ENCODE results near the gene MAP3K21.

MAP3K21 gene

DNA sequence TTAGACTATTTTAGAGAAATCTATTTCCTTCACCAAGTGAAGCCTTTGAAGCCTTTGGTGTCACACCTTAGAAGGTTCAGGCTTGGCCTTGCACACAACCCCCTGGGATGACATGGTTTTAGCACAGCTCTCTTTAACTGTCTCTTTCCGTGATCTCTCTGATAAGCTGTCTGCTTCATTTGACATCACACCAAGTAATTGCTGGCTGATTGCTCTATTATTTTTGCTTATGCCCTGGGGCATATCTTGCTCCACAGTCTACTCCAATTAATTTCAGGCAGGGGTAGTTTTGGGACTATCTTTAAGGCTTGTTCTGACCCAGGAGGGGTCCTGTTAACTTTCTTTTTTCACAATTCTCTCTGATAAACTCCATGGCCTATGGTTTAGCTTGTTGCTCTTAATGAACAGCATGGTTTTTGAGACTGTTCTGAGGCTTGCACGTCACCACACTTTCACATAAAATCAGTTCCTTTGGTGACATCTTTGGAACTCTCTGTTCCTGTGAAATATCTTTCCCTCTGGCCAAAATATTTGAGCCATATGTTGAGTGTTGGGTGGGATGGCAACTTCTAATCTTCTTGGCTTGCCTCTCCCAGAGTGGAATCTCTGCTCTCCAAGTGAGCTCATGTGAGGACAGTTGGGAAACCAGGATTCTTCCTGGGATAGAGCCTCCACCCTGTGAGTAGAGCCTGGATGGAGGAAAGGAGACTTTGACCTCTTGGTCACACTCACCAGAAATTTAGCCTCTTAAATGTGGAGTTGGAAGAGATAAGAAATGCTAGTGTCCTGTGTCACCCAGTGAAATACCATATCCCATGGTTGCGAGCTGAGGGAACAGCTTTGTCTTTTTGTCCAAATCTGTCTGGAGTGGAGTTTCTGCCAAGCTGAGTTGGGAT, 63.6 kb downstream of the MAP3K21 start:
- no peak for DNase-seq

DNA sequence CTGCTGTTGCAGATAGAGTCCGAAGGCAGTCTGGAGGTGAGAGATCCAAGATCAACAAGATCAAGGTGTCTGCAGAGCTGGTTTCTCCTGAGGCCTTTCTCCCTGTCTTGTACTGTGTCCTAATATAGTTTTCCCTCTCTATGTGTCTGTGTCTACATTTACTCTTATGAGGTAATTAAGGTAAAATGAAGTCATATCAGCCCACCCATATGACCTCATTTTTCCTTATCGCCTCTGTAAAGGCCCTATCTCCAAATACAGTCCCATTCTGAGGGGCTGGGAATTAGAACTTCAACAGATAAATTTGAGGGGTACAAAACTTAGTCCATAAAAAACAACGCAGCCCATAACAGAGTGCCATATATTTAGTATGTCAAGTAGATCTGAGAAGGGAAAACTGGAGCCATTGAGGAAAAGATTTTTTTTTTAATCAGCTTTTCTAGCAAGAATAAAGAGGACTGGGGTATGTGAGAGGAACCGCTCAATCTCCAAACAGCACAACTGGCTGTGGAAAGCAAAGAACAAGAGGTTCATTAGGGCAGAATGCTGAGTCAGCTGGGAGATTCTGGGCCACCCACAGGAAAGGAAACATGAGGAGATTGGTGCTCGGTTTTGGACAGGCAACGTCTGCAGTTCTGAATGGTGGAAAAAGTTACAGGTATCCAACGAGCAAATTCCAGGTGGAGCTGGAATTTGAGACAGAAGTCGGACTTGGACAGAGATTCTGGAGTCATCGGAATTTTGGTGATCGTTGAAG, 65.7 kb downstream of the MAP3K21 start:
- no peak for DNase-seq

DNA sequence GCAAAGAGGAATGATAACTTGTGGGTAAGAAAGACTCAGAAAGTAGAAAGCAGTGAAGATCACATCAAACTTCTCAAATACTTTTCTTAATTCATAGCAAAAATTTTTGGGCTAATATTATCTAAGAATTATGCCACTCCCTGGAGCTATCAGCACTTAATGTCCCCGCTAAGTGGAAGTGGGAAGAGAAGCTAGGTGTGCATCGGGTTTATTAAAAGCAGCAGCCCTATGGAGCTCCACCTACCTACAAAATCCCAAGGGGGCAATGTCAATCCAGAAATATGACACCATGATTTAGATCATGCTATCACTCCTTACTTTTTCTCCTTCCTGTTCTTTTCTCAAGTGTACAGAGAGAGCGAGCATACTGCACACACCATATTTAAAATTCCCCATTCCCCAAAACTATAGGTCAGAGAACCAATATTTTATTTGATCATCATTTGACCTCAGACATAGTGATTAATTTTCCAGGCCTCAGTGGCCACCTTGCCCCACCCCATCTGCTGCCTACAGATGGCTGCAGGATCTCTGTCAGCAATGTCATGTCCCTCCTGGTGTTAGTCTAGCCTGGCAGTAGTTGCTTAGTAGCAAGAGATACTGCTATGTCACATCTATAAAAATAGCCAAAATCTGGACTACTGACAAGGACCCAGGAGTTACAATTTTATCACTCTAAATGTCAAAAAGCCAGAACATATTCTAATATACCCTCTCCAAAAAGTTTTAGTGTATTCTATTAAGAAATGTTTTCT, 66.6 kb downstream of the MAP3K21 start:
- no peak for DNase-seq

DNA sequence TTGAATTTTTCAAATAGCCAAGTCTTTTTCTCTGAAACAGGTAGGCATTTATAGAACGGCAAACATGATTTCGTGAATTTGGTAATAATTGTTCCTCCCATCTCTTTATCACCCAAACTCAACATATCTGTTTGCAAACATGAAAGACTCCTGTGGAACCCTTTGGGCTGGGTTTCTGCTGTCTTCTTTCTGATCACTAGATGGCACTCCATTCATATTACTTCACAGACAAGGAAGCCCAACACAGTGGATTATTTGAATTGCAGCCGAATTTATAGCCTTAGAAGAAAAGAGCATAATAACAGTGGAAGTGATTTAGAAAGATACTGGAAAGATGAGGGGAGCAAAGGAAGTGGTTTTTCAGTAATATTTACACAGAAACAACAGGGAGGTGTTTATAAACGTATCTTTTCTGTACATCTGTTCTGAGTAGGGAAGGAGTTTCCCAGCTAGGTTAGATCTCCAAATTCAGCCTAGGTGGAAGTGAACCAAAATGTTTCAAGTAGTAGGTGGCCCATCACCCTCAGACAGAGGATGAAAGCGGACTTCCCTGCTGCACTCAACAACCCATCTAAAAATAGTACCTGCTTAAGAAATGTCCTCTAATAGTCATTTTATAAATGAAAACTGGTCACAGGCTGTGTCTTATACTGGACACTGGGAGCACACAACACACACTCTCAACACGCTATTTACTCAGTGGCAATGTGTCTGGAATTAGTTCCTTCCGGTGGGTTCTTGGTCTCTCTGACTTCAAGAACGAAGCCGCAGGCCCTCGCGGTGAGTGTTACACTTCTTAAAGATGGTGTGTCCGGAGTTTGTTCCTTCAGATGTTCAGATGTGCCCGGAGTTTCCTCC, 67.6 kb downstream of the MAP3K21 start:
- peak; percentile 56 for DNase-seq

DNA sequence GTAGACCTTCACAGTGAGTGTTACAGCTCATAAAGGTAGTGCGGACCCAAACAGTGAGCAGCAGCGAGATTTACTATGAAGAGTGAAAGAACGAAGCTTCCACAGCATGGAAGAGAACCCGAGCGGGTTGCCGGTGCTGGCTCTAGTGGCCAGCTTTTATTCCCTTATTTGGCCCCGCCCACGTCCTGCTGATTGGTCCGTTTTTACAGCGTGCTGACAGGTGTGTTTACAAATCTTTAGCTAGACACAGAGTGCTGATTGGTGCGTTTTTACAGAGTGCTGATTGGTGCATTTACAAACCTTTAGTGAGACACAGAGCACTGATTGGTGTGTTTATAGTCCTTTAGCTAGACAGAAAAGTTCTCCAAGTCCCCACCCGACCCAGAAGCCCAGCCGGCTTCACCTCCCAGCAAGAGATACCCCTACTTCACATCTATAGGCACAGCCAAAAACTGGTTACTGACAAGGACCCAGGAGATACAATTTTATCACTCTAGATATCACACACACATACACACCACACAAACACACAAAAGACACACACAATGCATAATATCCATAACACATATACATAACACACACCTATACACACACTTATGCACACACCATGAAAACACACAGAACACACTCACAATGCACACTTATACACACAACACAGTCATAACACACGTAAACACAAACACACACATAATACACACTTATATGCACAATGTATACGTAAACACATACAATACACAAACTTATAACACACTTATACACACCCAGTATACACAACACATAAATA, 68.5 kb downstream of the MAP3K21 start:
- no peak for DNase-seq

DNA sequence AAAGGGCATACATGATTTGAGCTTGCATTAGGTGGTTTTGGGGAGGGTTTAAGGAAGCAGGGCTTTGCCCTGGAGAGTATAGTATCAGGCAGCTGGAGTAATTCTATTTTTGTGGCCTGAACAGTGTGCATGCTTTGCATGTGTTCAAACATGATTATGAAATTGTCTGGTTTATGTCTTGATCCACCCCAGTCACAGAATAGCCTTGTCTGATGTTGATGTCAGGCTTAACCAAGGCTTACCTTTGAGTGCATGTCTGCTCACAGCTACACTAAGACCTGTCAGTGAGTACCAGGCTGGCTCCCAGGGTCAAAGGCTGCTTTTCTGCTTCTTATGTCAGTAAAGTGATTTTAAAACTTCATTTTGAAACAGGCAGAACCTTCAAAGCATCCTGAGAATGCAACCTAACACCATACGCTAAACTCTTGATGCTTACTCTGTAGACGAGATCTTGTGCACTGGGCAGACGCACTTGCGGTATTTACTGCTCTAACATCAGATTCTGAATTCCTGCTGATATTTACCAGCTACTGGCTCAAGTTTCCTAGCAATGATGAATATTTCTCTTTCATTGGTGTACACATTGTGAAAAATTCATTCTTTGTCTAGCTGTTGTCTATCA, 78.9 kb downstream of the MAP3K21 start:
- DNase-seq = no peak

DNA sequence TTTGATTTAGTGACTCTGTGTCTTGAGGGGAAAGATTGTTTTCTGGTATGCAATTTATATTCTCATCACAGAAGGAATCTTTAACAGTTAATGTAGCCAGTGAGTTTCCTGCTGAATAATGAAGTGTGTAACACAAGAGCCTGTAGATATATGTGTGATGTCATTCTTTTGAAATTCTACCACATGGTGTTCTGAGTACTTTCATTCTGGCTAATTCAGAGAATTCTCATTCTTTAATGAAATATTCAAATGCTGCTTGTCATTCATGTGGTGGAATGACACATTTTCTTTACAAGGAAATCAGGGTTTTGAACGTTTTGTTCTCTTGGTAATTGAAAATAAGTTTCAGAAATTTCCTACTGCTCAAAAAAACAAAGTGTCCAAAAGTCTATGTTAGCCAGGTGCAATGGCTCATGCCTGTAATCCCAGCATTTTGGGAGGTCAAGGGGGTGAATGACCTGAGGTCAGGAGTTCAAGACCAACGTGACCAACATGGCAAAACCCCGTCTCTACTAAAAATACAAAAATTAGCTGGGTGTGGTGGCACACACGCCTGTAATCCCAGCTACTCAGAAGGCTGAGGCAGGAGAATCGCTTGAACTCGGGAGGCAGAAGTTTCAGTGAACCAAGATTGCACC, 79.6 kb downstream of the MAP3K21 start:
- DNase-seq = no peak

DNA sequence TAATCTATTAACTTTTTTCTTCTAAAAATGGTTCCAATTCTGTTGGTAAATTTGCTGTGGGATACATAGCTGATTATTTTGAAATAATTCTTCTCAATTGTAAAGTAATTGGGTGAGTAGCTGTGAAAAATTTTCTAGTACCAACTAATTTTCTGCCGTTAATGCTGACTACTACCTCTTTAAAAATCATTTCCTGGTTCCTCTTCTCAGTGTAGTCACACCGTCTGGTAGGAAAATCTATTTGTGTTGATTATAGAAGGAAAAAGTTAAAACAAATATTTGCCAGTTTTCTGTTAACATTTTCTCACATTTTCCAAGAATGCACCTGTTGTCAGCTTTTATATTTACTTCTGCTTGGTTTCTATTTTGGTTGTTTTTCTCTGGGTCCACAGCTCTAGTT, 82.0 kb downstream of the MAP3K21 start:
- DNase-seq = no peak

DNA sequence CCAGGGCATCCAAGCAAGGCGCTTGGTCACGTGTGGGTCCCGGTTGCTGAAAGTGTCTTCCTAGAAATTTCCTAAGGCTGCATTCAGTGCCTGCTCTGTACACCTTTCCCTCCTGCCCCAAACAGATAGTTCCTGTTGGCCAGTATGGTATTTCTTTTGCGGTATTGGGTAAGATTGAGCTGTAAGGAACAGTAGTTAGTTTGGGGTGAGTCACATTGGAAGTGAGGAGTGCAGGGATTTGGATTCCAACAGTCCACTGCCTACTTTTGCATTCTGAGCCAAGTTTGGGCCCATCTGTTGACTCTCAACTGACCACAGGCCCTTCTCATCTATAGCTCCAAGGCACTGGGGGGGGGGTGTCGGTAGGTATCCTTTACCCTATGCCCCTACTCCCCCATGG, 83.4 kb downstream of the MAP3K21 start:
- no peak for DNase-seq

DNA sequence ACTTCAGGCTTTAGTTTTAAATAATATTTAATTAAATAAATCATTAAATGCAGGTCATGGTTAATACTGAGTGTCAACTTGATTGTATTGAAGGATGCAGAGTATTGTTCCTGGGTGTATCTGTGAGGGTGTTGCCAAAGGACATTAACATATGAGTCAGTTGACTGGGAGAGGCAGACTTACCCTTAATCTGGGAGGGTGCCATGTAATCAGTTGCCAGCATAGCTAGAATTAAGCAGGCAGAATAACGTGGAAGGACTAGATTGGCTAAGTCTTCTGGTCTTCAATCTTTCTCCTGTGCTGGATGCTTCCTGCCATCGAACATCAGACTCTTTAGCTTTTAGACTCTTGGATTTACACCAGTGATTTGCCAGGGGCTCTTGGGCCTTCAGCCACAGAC, 85.3 kb downstream of the MAP3K21 start:
- DNase-seq = no peak

DNA sequence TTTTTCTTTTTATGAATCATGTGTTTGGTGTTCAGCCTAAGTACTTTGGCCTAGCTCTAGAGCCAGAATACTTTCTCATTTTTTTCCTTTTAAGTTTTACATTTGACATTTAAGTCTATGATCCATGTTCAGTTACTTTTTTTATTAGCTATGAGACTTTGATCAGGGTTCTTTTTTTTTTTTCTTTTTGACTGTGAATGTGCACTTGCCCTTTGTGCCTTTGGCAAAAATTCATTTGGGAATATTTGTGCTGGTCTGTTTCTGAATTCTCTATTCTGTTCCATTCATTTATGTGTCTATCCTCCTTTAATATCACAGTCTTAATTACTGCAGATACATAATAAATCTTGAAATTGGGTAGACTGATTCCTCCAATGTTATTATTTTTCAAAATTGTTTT, 93.8 kb downstream of the MAP3K21 start:
- DNase-seq = no peak

DNA sequence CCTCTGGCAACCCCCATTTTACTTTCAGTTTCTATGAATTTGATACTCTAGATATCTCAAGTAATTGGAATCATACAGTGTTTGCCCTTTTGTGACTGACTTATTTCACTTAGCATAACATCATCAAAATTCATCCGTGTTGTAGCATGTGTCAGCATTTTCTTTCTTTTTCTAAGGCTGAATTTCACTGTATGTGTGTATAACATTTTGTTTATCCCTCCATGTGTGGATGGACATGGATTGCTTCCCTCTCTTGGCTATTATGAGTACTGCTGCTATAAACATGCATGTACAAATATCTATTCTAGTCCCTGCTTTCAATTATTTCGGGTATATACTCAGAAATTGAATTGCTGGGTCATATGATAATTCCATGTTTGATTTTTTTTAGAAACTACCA, 97.3 kb downstream of the MAP3K21 start:
- no peak for DNase-seq

DNA sequence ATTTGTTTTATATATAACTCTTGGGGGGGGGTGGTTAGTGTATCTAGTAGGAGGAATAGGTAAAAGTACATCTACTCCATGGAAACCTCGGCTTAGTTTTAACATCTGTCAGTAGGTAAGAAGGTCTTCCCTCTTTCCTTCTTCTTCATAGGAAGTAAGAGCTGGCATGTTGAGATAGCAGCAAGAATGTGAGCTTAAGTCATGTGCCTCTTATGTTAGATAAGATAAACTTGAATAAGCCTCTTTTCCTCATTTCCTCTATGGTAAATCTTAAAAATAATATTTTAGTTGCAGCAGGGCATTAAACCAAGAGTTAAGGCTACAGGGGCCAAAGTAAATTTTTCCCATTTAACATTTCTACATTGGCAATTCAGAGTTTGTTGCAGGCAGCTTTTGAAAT, 100.4 kb downstream of the MAP3K21 start:
- DNase-seq = no peak

DNA sequence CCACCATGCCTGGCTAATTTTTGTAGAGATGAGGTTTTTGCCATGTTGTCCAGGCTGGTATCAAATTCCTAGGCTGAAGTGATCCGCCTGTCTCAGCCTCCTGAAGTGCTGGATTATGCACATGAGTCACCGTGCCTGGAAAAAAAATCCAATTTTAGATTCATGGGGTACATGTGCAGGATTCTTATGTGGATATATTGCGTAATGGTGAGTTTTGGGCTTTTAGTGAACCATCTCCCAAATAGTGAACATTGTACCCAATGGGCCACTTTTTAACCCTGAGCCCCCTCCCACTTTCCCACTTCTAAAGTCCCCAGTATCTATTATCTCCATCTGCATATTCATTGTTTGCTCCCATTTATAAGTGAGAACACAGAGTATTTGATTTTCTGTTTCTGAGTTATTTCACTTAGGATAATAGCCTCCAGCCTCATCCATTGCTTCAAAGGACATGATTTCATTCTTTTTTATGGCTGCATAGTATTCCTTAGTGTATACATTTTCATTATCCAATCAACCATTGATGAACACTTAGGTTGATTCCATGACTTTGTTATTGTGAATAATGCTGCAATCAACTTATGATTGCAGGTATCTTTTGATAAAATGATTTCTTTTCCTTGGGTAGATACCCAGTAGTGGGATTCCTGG, 104.4 kb downstream of the MAP3K21 start:
- no peak for DNase-seq

DNA sequence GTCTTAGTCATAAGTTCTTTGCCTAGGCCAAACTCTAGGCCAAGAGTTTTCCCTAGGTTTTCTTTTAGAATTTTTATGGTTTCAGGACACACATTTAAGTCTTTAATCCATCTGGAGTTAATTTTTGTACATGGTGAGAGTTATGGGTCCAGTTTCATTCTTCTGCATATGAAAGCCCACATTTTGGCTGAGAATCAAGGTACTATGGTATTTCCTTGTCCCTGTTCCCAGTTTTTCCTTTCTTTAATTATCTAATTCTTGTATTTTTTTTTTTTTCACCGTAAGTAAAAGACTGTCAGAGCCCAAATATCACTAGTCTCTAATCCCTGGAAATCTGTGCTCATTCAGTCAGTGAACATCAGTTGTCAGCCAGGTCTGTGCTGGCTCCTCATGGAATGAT, 105.4 kb downstream of the MAP3K21 start:
- no peak for DNase-seq

DNA sequence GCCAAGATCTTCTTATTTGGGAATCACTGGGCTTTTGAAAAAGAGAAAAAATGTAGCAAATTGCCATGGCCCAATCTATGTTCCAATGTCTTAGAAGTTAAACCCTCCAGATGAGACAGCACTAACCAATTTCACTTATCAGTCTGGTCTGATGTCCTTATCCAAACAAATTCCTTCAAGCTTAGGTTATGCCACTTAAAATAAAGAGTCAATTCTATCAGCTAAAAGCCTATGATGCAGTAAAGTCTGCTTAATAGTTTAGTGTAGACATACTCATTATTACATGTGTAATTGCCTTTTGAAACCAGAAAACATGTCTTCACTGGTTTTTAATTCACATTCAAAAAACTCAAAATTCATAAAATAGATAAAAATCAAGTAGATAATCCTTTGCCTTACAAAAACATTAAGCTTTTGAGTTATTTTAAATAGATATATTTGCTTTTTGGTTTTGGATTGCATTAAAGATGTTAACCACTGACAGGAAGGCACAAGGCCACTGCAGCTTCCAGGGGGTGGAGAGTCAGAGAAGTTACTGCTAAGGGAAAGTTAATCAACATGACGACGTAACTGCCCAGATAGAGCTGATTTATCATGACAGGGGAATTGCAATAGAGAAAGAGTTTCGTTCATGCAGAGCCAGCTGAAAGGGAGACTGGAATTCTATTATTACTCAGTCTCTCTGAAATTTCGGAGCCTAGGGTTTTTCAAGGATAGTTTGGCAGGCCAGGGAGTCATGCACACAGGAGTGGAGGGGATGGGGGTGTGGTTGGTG, 106.1 kb downstream of the MAP3K21 start:
- no peak for DNase-seq

All from suppressor macrophage treated with lipopolysaccharide for 4 hours (primary cell).